Neural progenitor cell (in vitro differentiated cells): ENCODE data around the gene MYO1E. TPM values are rescaled to one million over a fixed set of nuclear protein-coding genes. Genes with fewer than 3 reads are reported as not detected.

Source experiments
- DNase-seq: peaks from one replicate; pipeline ENCODE4 v3.0.0-alpha.2; 2016; ENCODE audit warnings: low spot score
- H2AFZ ChIP-seq: fragments of 200-600 bp; sonication (generic); replicated peaks from 2 replicates; pipeline ENCODE4 v1.6.1; 2016; ENCODE audit warnings: antibody characterized with exemption
- H3F3A ChIP-seq: fragments of 200-600 bp; sonication (generic); 2 replicates; pipeline ENCODE4 v1.6.1; 2016; ENCODE audit warnings: antibody characterized with exemption, low read depth
- H3K27ac ChIP-seq: fragments of 200-600 bp; sonication (generic); 2 replicates; pipeline ENCODE4 v1.5.1; 2016; ENCODE audit warnings: mild to moderate bottlenecking
- H3K27me3 ChIP-seq: fragments of 200-600 bp; sonication (generic); 2 replicates; pipeline ENCODE4 v1.6.1; 2016; ENCODE audit warnings: mild to moderate bottlenecking, moderate library complexity
- H3K36me3 ChIP-seq: fragments of 200-600 bp; sonication (generic); 2 replicates; pipeline ENCODE4 v1.5.1; 2016
- H3K4me1 ChIP-seq: fragments of 200-600 bp; sonication (generic); 2 replicates; pipeline ENCODE4 v1.6.1; 2016; ENCODE audit warnings: mixed run types
- H3K4me2 ChIP-seq: fragments of 200-600 bp; sonication (generic); 2 replicates; pipeline ENCODE4 v1.6.1; 2016
- H3K4me3 ChIP-seq: fragments of 200-600 bp; sonication (generic); 2 replicates; pipeline ENCODE4 v1.5.1; 2016
- H3K79me2 ChIP-seq: fragments of 200-600 bp; sonication (generic); 2 replicates; pipeline ENCODE4 v1.6.1; 2016; ENCODE audit warnings: low read depth
- H3K9ac ChIP-seq: fragments of 200-600 bp; sonication (generic); 2 replicates; pipeline ENCODE4 v1.6.1; 2016
- H3K9me3 ChIP-seq: fragments of 200-600 bp; sonication (generic); 2 replicates; pipeline ENCODE4 v1.5.1; 2016; ENCODE audit warnings: low read depth
- H4K20me1 ChIP-seq: fragments of 200-600 bp; sonication (generic); 2 replicates; pipeline ENCODE4 v1.6.1; 2016; ENCODE audit warnings: low read depth
- H3K27ac Mint-ChIP-seq: 3 replicates; pipeline ENCODE4 v1.8.0; 2021; ENCODE audit warnings: mixed read lengths
- H3K27me3 Mint-ChIP-seq: 2 replicates; pipeline ENCODE4 v1.8.0; 2022; ENCODE audit warnings: low read depth, mild to moderate bottlenecking, inconsistent platforms, moderate library complexity, mixed read lengths; ENCODE audit not compliant: insufficient read depth
- H3K36me3 Mint-ChIP-seq: 3 replicates; pipeline ENCODE4 v1.8.0; 2021; ENCODE audit warnings: mixed read lengths
- H3K4me1 Mint-ChIP-seq: 3 replicates; pipeline ENCODE4 v1.8.0; 2021; ENCODE audit warnings: mixed read lengths
- H3K4me3 Mint-ChIP-seq: 3 replicates; pipeline ENCODE4 v1.8.0; 2021; ENCODE audit warnings: mild to moderate bottlenecking, moderate library complexity, mixed read lengths
- H3K9me3 Mint-ChIP-seq: 3 replicates; pipeline ENCODE4 v1.8.0; 2020; ENCODE audit warnings: mixed read lengths
- EZH2 ChIP-seq: fragments of 200-600 bp; sonication (generic); IDR thresholded peaks from 2 replicates; pipeline ENCODE4 v1.6.1; 2017; ENCODE audit warnings: antibody characterized with exemption, mild to moderate bottlenecking, moderate library complexity
- EZH2phosphoT487 ChIP-seq: fragments of 200-600 bp; sonication (generic); IDR thresholded peaks from 2 replicates; pipeline ENCODE4 v1.6.1; 2017; ENCODE audit warnings: antibody characterized with exemption
- total RNA-seq: library from RNA; depleted of rRNA; stranded (reverse); fragments of >200 nt; gene quantifications from 2 replicates; pipeline ENCODE4 v1.2.3, GENCODE V29; 2015; ENCODE audit warnings: low replicate concordance
- TF ChIP-seq, protein P1 (sequence below): fragments of 200-600 bp; sonication (generic); IDR thresholded peaks from 2 replicates; pipeline ENCODE4 v1.5.1; 2017; ENCODE audit warnings: antibody characterized with exemption, mild to moderate bottlenecking

The MYO1E gene
- total RNA-seq, 1 donor from 2014 or later = 49.7 TPM

- no peak overlapping the region for H3K27ac Mint-ChIP-seq
- no peak overlapping the region for H3K27ac ChIP-seq
- no peak overlapping the region for H2AFZ ChIP-seq
- H4K20me1 ChIP-seq = no peaks in the 10 kb centered on the region
- H3K36me3 Mint-ChIP-seq = no peaks in the 10 kb centered on the region
- no peaks in the 10 kb centered on the region for H3K27me3 ChIP-seq
- no peak overlapping the region for H3K4me2 ChIP-seq
- no peaks in the 10 kb centered on the region for H3K36me3 ChIP-seq
- no peaks in the 10 kb centered on the region for H3F3A ChIP-seq
- TF ChIP-seq, protein P1, sequence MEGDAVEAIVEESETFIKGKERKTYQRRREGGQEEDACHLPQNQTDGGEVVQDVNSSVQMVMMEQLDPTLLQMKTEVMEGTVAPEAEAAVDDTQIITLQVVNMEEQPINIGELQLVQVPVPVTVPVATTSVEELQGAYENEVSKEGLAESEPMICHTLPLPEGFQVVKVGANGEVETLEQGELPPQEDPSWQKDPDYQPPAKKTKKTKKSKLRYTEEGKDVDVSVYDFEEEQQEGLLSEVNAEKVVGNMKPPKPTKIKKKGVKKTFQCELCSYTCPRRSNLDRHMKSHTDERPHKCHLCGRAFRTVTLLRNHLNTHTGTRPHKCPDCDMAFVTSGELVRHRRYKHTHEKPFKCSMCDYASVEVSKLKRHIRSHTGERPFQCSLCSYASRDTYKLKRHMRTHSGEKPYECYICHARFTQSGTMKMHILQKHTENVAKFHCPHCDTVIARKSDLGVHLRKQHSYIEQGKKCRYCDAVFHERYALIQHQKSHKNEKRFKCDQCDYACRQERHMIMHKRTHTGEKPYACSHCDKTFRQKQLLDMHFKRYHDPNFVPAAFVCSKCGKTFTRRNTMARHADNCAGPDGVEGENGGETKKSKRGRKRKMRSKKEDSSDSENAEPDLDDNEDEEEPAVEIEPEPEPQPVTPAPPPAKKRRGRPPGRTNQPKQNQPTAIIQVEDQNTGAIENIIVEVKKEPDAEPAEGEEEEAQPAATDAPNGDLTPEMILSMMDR = no peak
- no peak for TF ChIP-seq EZH2
- no peak for TF ChIP-seq EZH2phosphoT487
- no peak overlapping the region for H3K9ac ChIP-seq
- DNase-seq = no peak
- H3K4me3 ChIP-seq = no peak overlapping the region
- H3K4me1 ChIP-seq = no peaks in the 10 kb centered on the region
- H3K9me3 ChIP-seq = no peaks in the 10 kb centered on the region
- H3K4me3 Mint-ChIP-seq = no peak overlapping the region
- H3K9me3 Mint-ChIP-seq = no peaks in the 10 kb centered on the region
- peaks cover 5% of the 10 kb centered on the region for H3K27me3 Mint-ChIP-seq
- no peaks in the 10 kb centered on the region for H3K79me2 ChIP-seq
- H3K4me1 Mint-ChIP-seq = no peaks in the 10 kb centered on the region
Observed at GRCh38 chr15:59410391-59410896, 37.8 kb upstream of the MYO1E start.

DNA sequence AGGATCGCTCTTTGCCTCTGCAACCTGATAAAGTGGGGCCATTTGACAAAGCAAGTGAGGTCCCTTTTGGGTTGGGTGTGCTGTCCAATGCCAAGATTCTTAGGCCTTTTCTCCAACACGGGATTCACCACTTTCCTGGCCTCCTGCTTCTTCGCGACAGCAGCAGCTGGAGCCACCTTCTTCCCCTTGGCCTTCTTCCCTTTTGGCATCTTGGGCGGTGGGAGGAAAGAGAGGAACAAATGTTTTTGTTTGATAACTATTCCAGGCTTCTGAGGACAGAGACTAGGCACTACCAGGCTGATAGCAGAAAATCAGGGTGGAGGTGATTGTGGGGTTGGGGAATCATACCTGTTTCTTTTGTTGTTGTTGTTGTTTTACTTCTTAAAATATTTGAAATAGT is 35.3 kb upstream of the MYO1E start:
- no peaks in the 10 kb centered on the region for H3K36me3 ChIP-seq
- Mint-ChIP-seq H3K9me3 (no peaks in the 10 kb centered on the region), H3K4me3 (no peak overlapping the region), H3K27ac (no peak overlapping the region), H3K4me1 (no peaks in the 10 kb centered on the region), H3K36me3 (no peaks in the 10 kb centered on the region), H3K27me3 (peaks cover 5% of the 10 kb centered on the region)
- no peaks in the 10 kb centered on the region for H3K79me2 ChIP-seq
- no peaks in the 10 kb centered on the region for H3K27me3 ChIP-seq
- no peak overlapping the region for H2AFZ ChIP-seq
- H3K9me3 ChIP-seq = no peaks in the 10 kb centered on the region
- H4K20me1 ChIP-seq = no peaks in the 10 kb centered on the region
- no peak overlapping the region for H3K9ac ChIP-seq
- no peaks in the 10 kb centered on the region for H3F3A ChIP-seq
- no peak overlapping the region for H3K27ac ChIP-seq
- H3K4me1 ChIP-seq = no peaks in the 10 kb centered on the region
- no peak for DNase-seq
- H3K4me3 ChIP-seq = no peak overlapping the region
- TF ChIP-seq EZH2 = no peak
- no peak for TF ChIP-seq EZH2phosphoT487
- TF ChIP-seq, protein P1 = no peak
- H3K4me2 ChIP-seq = no peak overlapping the region

GRCh38 chr15:59406446-59406845 is 33.8 kb upstream of the MYO1E start:
- H3K79me2 ChIP-seq = no peaks in the 10 kb centered on the region
- H2AFZ ChIP-seq = no peak overlapping the region
- no peak overlapping the region for H3K9ac ChIP-seq
- peaks cover 8% of the 10 kb centered on the region for H3K4me1 Mint-ChIP-seq
- peaks cover 7% of the 10 kb centered on the region for H3K27me3 Mint-ChIP-seq
- no peaks in the 10 kb centered on the region for H3K9me3 ChIP-seq
- H4K20me1 ChIP-seq = no peaks in the 10 kb centered on the region
- H3K4me2 ChIP-seq = no peak overlapping the region
- no peak for DNase-seq
- no peak overlapping the region for H3K4me3 ChIP-seq
- H3K27ac ChIP-seq = no peak overlapping the region
- no peak overlapping the region for H3K27ac Mint-ChIP-seq
- H3K9me3 Mint-ChIP-seq = no peaks in the 10 kb centered on the region
- H3K36me3 ChIP-seq = no peaks in the 10 kb centered on the region
- no peaks in the 10 kb centered on the region for H3F3A ChIP-seq
- H3K4me3 Mint-ChIP-seq = no peak overlapping the region
- H3K4me1 ChIP-seq = peaks cover 8% of the 10 kb centered on the region
- TF ChIP-seq EZH2 = no peak
- TF ChIP-seq, protein P1 = no peak
- TF ChIP-seq EZH2phosphoT487 = no peak
- H3K27me3 ChIP-seq = no peaks in the 10 kb centered on the region
- no peaks in the 10 kb centered on the region for H3K36me3 Mint-ChIP-seq
